Skeletal muscle cell (primary cell): ENCODE results near the gene C10orf67.

ENCODE experiments used
- DNase-seq: peaks from one replicate; pipeline ENCODE4 v3.0.0-alpha.2; 2010; ENCODE audit warnings: low read depth
- H3K4me3 ChIP-seq: 2 replicates; pipeline ENCODE4 v1.5.1; 2011; ENCODE audit warnings: low read depth, mild to moderate bottlenecking, control low read depth, low read length, moderate library complexity

Gene C10orf67

GRCh38 chr10:23191764-23192711 lies 152.6 kb downstream of the C10orf67 start, which contains the start of gene PTF1A:
PTF1A (plus strand) TSS chr10:23192312; CDS start chr10:23192531, 219 bp downstream.
- DNase-seq, result no peak
- no peak within 1 kb of the TSS for H3K4me3 ChIP-seq

- H3K4me3 ChIP-seq, result no peak overlapping the region
- no peak for DNase-seq
Measured at GRCh38 chr10:23190872-23191763, 153.5 kb downstream of the C10orf67 start.

- DNase-seq, result no peak
- no peak overlapping the region for H3K4me3 ChIP-seq
Measured at GRCh38 chr10:23189024-23189423, 155.6 kb downstream of the C10orf67 start.

GRCh38 chr10:23187155-23187554 lies 157.4 kb downstream of the C10orf67 start:
- no peak for DNase-seq
- no peak overlapping the region for H3K4me3 ChIP-seq

GRCh38 chr10:23186697-23187096 lies 157.9 kb downstream of the C10orf67 start:
- no peak overlapping the region for H3K4me3 ChIP-seq
- no peak for DNase-seq

GRCh38 chr10:23186178-23186577 lies 158.4 kb downstream of the C10orf67 start:
- DNase-seq, result no peak
- no peak overlapping the region for H3K4me3 ChIP-seq

- no peak for DNase-seq
- H3K4me3 ChIP-seq, result no peak overlapping the region
Measured at GRCh38 chr10:23174977-23175512, 169.6 kb downstream of the C10orf67 start.

- no peak for DNase-seq
- no peak overlapping the region for H3K4me3 ChIP-seq
Measured at GRCh38 chr10:23174074-23174976, 170.3 kb downstream of the C10orf67 start.

GRCh38 chr10:23173214-23174073 lies 171.2 kb downstream of the C10orf67 start:
- H3K4me3 ChIP-seq, result no peak overlapping the region

GRCh38 chr10:23172429-23173213 lies 172.0 kb downstream of the C10orf67 start:
- DNase-seq, result no peak
- no peak overlapping the region for H3K4me3 ChIP-seq

More at GRCh38 chr10:23173214-23174073, 171.2 kb downstream of the C10orf67 start:
- no peak for DNase-seq

- DNase-seq, result no peak
- no peak overlapping the region for H3K4me3 ChIP-seq
Measured at GRCh38 chr10:23171232-23171876, 173.2 kb downstream of the C10orf67 start.

GRCh38 chr10:23158370-23158769 lies 186.2 kb downstream of the C10orf67 start:
- no peak overlapping the region for H3K4me3 ChIP-seq

GRCh38 chr10:23157691-23158369 lies 186.8 kb downstream of the C10orf67 start:
- no peak overlapping the region for H3K4me3 ChIP-seq
- peak; percentile 16 for DNase-seq

More at GRCh38 chr10:23158370-23158769, 186.2 kb downstream of the C10orf67 start:
- DNase-seq, result no peak

- no peak for DNase-seq
- H3K4me3 ChIP-seq, result no peak overlapping the region
Measured at GRCh38 chr10:23157239-23157681, 187.3 kb downstream of the C10orf67 start.

- no peak overlapping the region for H3K4me3 ChIP-seq
- no peak for DNase-seq
Measured at GRCh38 chr10:23156447-23157150, 188.0 kb downstream of the C10orf67 start.
